ENCODE measurements around the gene SOX8.

- TF ChIP-seq GATA3 (IDR thresholded peaks at IDR 0.05; ENCODE audit: low read depth, low read length) (no peak), GATA2 (IDR thresholded peaks at IDR 0.05; ENCODE audit: low read depth, low read length) (no peak)
Measured at GRCh38 chr16:939311-939710, 42.3 kb upstream of the SOX8 start.
